Keratinocyte (primary cell): Measurements from ENCODE around the gene PDE1C. TPM values are rescaled to one million over a fixed set of nuclear protein-coding genes. Genes with fewer than 3 reads are reported as not detected.

Experiments
- DNase-seq: peaks from one replicate; pipeline ENCODE4 v3.0.0-alpha.2; 2011; ENCODE audit warnings: low read depth, missing footprints, low spot score
- FAIRE-seq: peaks from 2 replicates; lab custom pipeline; 2011; peaks lifted over from hg19 to GRCh38; lab: Jason Lieb, UNC
- H2AFZ ChIP-seq: 2 replicates; pipeline ENCODE4 v1.6.0; 2012; ENCODE audit warnings: low read length, control low read depth, inconsistent platforms; ENCODE audit not compliant: control insufficient read depth
- H3K27ac ChIP-seq: 2 replicates; pipeline ENCODE4 v1.5.1; 2011; ENCODE audit warnings: low read length; ENCODE audit not compliant: control insufficient read depth, insufficient read depth
- H3K27me3 ChIP-seq: 3 replicates; pipeline ENCODE4 v1.6.0; 2011; ENCODE audit warnings: low read length; ENCODE audit not compliant: control insufficient read depth, insufficient read depth; ENCODE audit errors: extremely low read depth
- H3K36me3 ChIP-seq, 2 experiments: 2 replicates in 1 of 2; 3 replicates in 1 of 2; pipeline ENCODE4 v1.5.1; 2011; ENCODE audit warnings: low read length in 2 of 2, mild to moderate bottlenecking in 1 of 2; ENCODE audit not compliant: control insufficient read depth in 2 of 2, insufficient read depth in 2 of 2; ENCODE audit errors: extremely low read depth in 1 of 2
- H3K4me1 ChIP-seq: 3 replicates; pipeline ENCODE4 v1.5.1; 2011; ENCODE audit warnings: low read length; ENCODE audit not compliant: control insufficient read depth, insufficient read depth; ENCODE audit errors: extremely low read depth
- H3K4me2 ChIP-seq: 3 replicates; pipeline ENCODE4 v1.6.0; 2011; ENCODE audit warnings: low read depth, low read length; ENCODE audit not compliant: control insufficient read depth, insufficient read depth; ENCODE audit errors: extremely low read depth
- H3K4me3 ChIP-seq, 3 experiments: fragments of 200-600 bp in 1 of 3; sonication (generic) in 1 of 3; 2 replicates in 2 of 3; 3 replicates in 1 of 3; pipeline ENCODE4 v1.5.1; 2011 to 2016; ENCODE audit warnings: low read length in 3 of 3, mild to moderate bottlenecking in 3 of 3, control low read depth in 2 of 3, inconsistent platforms in 1 of 3, low read depth in 1 of 3, mixed read lengths in 1 of 3, mixed run types in 1 of 3, moderate library complexity in 1 of 3; ENCODE audit not compliant: control insufficient read depth in 2 of 3, insufficient read depth in 2 of 3; ENCODE audit errors: extremely low read depth in 1 of 3
- H3K79me2 ChIP-seq: 2 replicates; pipeline ENCODE4 v1.6.0; 2012; ENCODE audit warnings: low read length; ENCODE audit not compliant: control insufficient read depth, insufficient read depth
- H3K9ac ChIP-seq: 3 replicates; pipeline ENCODE4 v1.6.0; 2011; ENCODE audit warnings: low read length; ENCODE audit not compliant: control insufficient read depth, insufficient read depth; ENCODE audit errors: extremely low read depth
- H3K9me1 ChIP-seq: 3 replicates; pipeline ENCODE4 v1.6.0; 2011; ENCODE audit warnings: low read length; ENCODE audit not compliant: control insufficient read depth, insufficient read depth; ENCODE audit errors: extremely low read depth
- H3K9me3 ChIP-seq: 2 replicates; pipeline ENCODE4 v1.5.1; 2012; ENCODE audit warnings: low read depth, low read length; ENCODE audit not compliant: control insufficient read depth
- H4K20me1 ChIP-seq: 3 replicates; pipeline ENCODE4 v1.6.0; 2011; ENCODE audit warnings: low read length; ENCODE audit not compliant: control insufficient read depth, insufficient read depth; ENCODE audit errors: extremely low read depth
- CTCF ChIP-seq, 3 experiments: IDR thresholded peaks in 1 of 3; conservative IDR thresholded peaks in 1 of 3; optimal IDR thresholded peaks in 1 of 3; 2 replicates in 2 of 3; 3 replicates in 1 of 3; pipeline versions ENCODE3 to v1.5.1; 2011; ENCODE audit warnings: low read length in 3 of 3, mild to moderate bottlenecking in 3 of 3, moderate library complexity in 2 of 3, control low read depth in 1 of 3, inconsistent platforms in 1 of 3; ENCODE audit not compliant: insufficient read depth in 2 of 3; ENCODE audit errors: extremely low read depth in 1 of 3
- EZH2 ChIP-seq: IDR thresholded peaks from one replicate; pipeline ENCODE4 v1.6.1; 2012; ENCODE audit warnings: inconsistent platforms, mild to moderate bottlenecking, low read length, moderate library complexity
- dilution Hi-C: fragments of 300-500 bp; cut with MboI; formaldehyde crosslinking; loops from one replicate; pipeline ENCODE4 v1.7.0; 2020; ENCODE audit warnings: low sequenced_read_pairs; ENCODE audit not compliant: extremely low pct_ligation_motif_present
- polyA plus RNA-seq, 5 experiments: library from polyadenylated mRNA; depleted of rRNA in 3 of 5; stranded (reverse) in 3 of 5; stranded (forward) in 1 of 5; unstranded in 1 of 5; fragments of >200 nt; gene quantifications; 1 replicate in 1 of 5; 2 replicates in 3 of 5; 3 replicates in 1 of 5; pipeline versions ENCODE4 v1.2.1 to v1.2.3, GENCODE V29; 2011 to 2012; ENCODE audit warnings: missing spikeins in 2 of 5, low read depth in 1 of 5, low replicate concordance in 1 of 5

PDE1C gene
- polyA plus RNA-seq, 1 donor (not counting 4 experiments of a cell fraction or from before 2014, with no cell fraction given), result 2.5 TPM

DNA sequence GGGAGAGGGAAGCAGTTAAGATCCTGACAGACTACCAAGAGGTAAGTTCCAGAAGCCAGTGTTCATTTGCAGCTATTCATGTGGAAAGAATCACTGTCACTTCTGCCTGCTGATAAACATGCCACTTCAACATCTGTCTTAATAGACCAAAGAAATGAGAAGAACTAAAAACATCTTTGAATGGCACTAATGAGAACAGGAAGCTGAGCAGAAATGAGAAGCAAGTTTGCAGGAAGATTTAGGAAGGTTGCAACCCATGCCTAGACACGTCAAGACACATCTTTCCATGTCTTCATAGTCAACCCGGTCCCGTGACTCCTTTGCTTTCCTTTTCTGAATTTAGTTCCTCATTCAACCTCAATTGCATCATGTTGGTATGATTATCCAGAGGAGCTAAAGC lies 180.0 kb downstream of the PDE1C start:
- peak; percentile 33 for DNase-seq
- peak overlapping the region; percentile 67 for H3K4me2 ChIP-seq

DNA sequence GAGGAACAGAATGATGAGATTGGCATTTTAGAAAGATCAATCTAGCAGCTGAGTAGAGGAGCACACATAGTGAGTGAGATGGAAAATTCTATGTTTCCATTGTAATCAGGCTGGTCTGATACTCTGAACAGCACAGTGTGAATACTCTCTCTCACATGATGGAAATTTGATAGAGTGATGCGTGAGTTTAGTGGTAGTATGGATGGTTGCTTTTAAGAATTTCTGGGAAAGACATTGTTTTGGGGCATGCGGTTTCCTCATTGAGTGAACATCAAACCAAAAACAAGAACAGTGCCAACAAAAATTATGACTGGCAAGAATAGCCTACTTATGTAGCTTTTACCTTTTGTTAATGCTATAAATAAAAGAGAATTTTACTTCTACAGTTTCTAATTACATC lies 183.2 kb downstream of the PDE1C start:
- no peak overlapping the region for H3K9ac ChIP-seq
- dilution Hi-C loops, result no loop called here
- DNase-seq (no peak), FAIRE-seq (no peak)
- no peak overlapping the region for H3K4me2 ChIP-seq
- no peaks in the 10 kb centered on the region for H3K9me3 ChIP-seq
- no peaks in the 10 kb centered on the region for H3K79me2 ChIP-seq
- no peaks in the 10 kb centered on the region for H3K9me1 ChIP-seq
- H3K4me1 ChIP-seq, result peaks cover 26% of the 10 kb centered on the region
- H3K36me3 ChIP-seq, result no peaks in the 10 kb centered on the region
- H3K27ac ChIP-seq, result no peak overlapping the region
- H3K27me3 ChIP-seq, result no peaks in the 10 kb centered on the region
- no peaks in the 10 kb centered on the region for H4K20me1 ChIP-seq
- no peak overlapping the region for H2AFZ ChIP-seq
- no peak overlapping the region for H3K4me3 ChIP-seq
- TF ChIP-seq CTCF (optimal IDR thresholded peaks at IDR 0.05 in 1 of 3, IDR thresholded peaks at IDR 0.05 in 1 of 3, conservative IDR thresholded peaks at IDR 0.05 in 1 of 3; ENCODE audit: extremely low read depth in 1 of 3, insufficient read depth in 2 of 3, low read length in 3 of 3) (no peak), EZH2 (no peak)

More for the DNA sequence above, 180.0 kb downstream of the PDE1C start:
- Histone ChIP-seq H3K79me2 (no peaks in the 10 kb centered on the region), H3K9me1 (no peaks in the 10 kb centered on the region), H3K27me3 (no peaks in the 10 kb centered on the region), H3K36me3 (no peaks in the 10 kb centered on the region), H3K27ac (peak overlapping the region; percentile 42), H3K4me1 (peaks cover 14% of the 10 kb centered on the region), H3K4me3 (no peak overlapping the region), H3K9me3 (no peaks in the 10 kb centered on the region), H2AFZ (peak overlapping the region; percentile 32), H3K9ac (no peak overlapping the region), H4K20me1 (no peaks in the 10 kb centered on the region)
- TF ChIP-seq CTCF (optimal IDR thresholded peaks at IDR 0.05 in 1 of 3, IDR thresholded peaks at IDR 0.05 in 1 of 3, conservative IDR thresholded peaks at IDR 0.05 in 1 of 3; ENCODE audit: extremely low read depth in 1 of 3, insufficient read depth in 2 of 3, low read length in 3 of 3) (no peak), EZH2 (no peak)
- peak; percentile 95 for FAIRE-seq
- dilution Hi-C loops, result no loop called here
